ENCODE measurements around the gene CNTN4. TPM values are rescaled to one million over a fixed set of nuclear protein-coding genes. Genes with fewer than 3 reads are reported as not detected.

CNTN4 gene
- total RNA-seq, 1 experiment from 2014 or later: 0.12 TPM

- H3K4me1 Mint-ChIP-seq (ENCODE audit: insufficient read depth, unreplicated experiment): no peaks in the 10 kb centered on the region
- intact Hi-C loops (cut with micrococcal nuclease): no loop called here
- peaks cover 8% of the 10 kb centered on the region for H3K27me3 Mint-ChIP-seq (ENCODE audit: insufficient read depth, unreplicated experiment)
- ChIA-PET CTCF (no interaction called here), POLR2A (no interaction called here)
- no peak overlapping the region for H3K4me3 Mint-ChIP-seq (ENCODE audit: unreplicated experiment)
- no peak overlapping the region for H3K27ac Mint-ChIP-seq (ENCODE audit: low read depth, unreplicated experiment)
- no peak for TF ChIP-seq CTCF (IDR thresholded peaks at IDR 0.05; ENCODE audit: unreplicated experiment)
- no peaks in the 10 kb centered on the region for H3K9me3 Mint-ChIP-seq (ENCODE audit: unreplicated experiment)
- BruUV-seq (replicated peaks): no TSS peak
- DNase-seq (ENCODE audit: unreplicated experiment): no peak
- peaks cover 5% of the 10 kb centered on the region for H3K36me3 Mint-ChIP-seq (ENCODE audit: insufficient read depth, unreplicated experiment)
Measured at GRCh38 chr3:3087716-3088465, 989.2 kb downstream of the CNTN4 start.

- Mint-ChIP-seq H3K27ac (ENCODE audit: low read depth, unreplicated experiment) (no peak overlapping the region), H3K27me3 (ENCODE audit: insufficient read depth, unreplicated experiment) (peaks cover 19% of the 10 kb centered on the region), H3K9me3 (ENCODE audit: unreplicated experiment) (no peaks in the 10 kb centered on the region), H3K4me3 (ENCODE audit: unreplicated experiment) (no peak overlapping the region), H3K4me1 (ENCODE audit: insufficient read depth, unreplicated experiment) (no peaks in the 10 kb centered on the region), H3K36me3 (ENCODE audit: insufficient read depth, unreplicated experiment) (peaks cover 5% of the 10 kb centered on the region)
- ChIA-PET POLR2A (no interaction called here), CTCF (no interaction called here)
- DNase-seq (ENCODE audit: unreplicated experiment): no peak
- BruUV-seq (replicated peaks): no TSS peak
- intact Hi-C loops (cut with micrococcal nuclease): no loop called here
- no peak for TF ChIP-seq CTCF (IDR thresholded peaks at IDR 0.05; ENCODE audit: unreplicated experiment)
Measured at GRCh38 chr3:3089017-3089416, 990.4 kb downstream of the CNTN4 start.

- H3K27ac Mint-ChIP-seq (ENCODE audit: low read depth, unreplicated experiment): no peak overlapping the region
- no peak for TF ChIP-seq CTCF (IDR thresholded peaks at IDR 0.05; ENCODE audit: unreplicated experiment)
- no peaks in the 10 kb centered on the region for H3K4me1 Mint-ChIP-seq (ENCODE audit: insufficient read depth, unreplicated experiment)
- no TSS peak for BruUV-seq (replicated peaks)
- H3K9me3 Mint-ChIP-seq (ENCODE audit: unreplicated experiment): no peaks in the 10 kb centered on the region
- H3K4me3 Mint-ChIP-seq (ENCODE audit: unreplicated experiment): no peak overlapping the region
- H3K36me3 Mint-ChIP-seq (ENCODE audit: insufficient read depth, unreplicated experiment): no peaks in the 10 kb centered on the region
- CTCF ChIA-PET: no interaction called here
- intact Hi-C loops (cut with micrococcal nuclease): no loop called here
- no peak for DNase-seq (ENCODE audit: unreplicated experiment)
- POLR2A ChIA-PET: no interaction called here
- H3K27me3 Mint-ChIP-seq (ENCODE audit: insufficient read depth, unreplicated experiment): peaks cover 42% of the 10 kb centered on the region
Measured at GRCh38 chr3:3097958-3098357, 999.3 kb downstream of the CNTN4 start.

DNA sequence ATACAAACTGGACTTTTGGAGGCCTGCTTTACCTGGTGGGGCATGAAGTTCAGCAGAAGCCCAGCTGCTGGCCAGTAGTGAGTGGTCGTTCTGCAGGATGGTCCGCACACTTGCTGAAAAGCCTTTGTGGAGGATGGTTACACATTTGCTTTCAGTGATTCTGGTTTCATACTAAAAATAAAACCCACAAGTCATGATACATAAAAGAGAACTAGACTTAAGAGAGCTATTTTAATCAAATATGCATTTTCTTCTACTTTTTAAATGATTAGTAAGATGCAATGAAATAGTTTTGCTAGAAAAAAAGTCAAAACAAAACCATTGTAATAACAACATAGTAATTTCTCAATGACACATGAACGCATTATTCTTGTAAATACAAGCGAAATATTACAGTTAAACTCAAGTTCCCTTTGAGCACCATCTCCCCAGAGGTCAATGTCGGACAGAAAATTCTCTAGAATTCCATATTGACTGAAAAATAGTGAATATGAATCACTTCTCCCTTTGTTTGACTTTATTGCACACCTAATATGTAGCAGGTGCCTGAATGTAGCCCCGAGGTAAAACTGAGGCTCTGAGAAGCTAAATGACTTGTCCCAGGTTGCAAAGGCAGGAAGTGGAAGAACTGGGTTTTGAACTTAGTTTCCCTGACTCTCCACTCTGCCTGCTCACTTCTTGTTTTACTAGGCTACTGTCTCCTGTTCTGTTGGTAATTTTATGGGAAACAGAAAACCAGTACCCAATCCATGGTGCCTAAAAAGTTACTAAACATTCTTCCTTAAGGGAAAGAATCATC, 1003.2 kb downstream of the CNTN4 start:
- no peak for TF ChIP-seq CTCF (IDR thresholded peaks at IDR 0.05; ENCODE audit: unreplicated experiment)
- H3K4me3 Mint-ChIP-seq (ENCODE audit: unreplicated experiment): no peak overlapping the region
- H3K27ac Mint-ChIP-seq (ENCODE audit: low read depth, unreplicated experiment): no peak overlapping the region
- ChIA-PET POLR2A (no interaction called here), CTCF (no interaction called here)
- DNase-seq (ENCODE audit: unreplicated experiment): no peak
- peaks cover 22% of the 10 kb centered on the region for H3K27me3 Mint-ChIP-seq (ENCODE audit: insufficient read depth, unreplicated experiment)
- intact Hi-C loops (cut with micrococcal nuclease): no loop called here
- H3K36me3 Mint-ChIP-seq (ENCODE audit: insufficient read depth, unreplicated experiment): no peaks in the 10 kb centered on the region
- H3K4me1 Mint-ChIP-seq (ENCODE audit: insufficient read depth, unreplicated experiment): no peaks in the 10 kb centered on the region
- no TSS peak for BruUV-seq (replicated peaks)
- H3K9me3 Mint-ChIP-seq (ENCODE audit: unreplicated experiment): no peaks in the 10 kb centered on the region
